Liver (tissue), 2 donors: ENCODE measurements around the gene ASB7.

ENCODE experiments used
- YY1 ChIP-seq: IDR thresholded peaks from 2 replicates; pipeline ENCODE4 v1.6.1; 2016; ENCODE audit warnings: antibody characterized with exemption, mild to moderate bottlenecking
- TF ChIP-seq, protein P1 (sequence below): fragments of 150-350 bp; IDR thresholded peaks from 2 replicates; pipeline ENCODE4 v1.5.1; 2017; ENCODE audit warnings: improper control_type of control experiment, low read depth, low read length; ENCODE audit not compliant: missing input control
- TF ChIP-seq, protein P2 (sequence below): IDR thresholded peaks from 2 replicates; pipeline ENCODE4 v1.6.1; 2016; ENCODE audit warnings: antibody characterized with exemption
- donor health status: healthy.

DNA sequence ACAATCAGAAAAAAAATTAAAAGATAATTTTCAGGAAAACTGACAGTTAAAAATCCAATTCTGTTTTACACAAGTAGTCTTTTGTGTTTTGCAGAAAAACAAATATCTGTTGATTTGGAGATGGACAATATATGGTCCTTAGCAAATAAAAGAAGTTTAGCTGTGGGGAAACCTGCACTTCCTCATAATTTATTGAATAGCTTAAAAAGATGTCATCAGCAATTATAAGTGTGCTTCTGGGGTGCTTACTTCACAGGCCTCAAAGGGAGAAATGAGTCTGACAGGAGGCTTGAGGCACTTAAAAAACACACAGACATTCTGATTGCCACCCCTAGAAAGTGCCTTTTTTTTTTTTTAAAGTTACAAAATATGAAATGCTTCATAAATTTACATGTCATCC lies 42.1 kb upstream of the ASB7 start:
- TF ChIP-seq, protein P1, sequence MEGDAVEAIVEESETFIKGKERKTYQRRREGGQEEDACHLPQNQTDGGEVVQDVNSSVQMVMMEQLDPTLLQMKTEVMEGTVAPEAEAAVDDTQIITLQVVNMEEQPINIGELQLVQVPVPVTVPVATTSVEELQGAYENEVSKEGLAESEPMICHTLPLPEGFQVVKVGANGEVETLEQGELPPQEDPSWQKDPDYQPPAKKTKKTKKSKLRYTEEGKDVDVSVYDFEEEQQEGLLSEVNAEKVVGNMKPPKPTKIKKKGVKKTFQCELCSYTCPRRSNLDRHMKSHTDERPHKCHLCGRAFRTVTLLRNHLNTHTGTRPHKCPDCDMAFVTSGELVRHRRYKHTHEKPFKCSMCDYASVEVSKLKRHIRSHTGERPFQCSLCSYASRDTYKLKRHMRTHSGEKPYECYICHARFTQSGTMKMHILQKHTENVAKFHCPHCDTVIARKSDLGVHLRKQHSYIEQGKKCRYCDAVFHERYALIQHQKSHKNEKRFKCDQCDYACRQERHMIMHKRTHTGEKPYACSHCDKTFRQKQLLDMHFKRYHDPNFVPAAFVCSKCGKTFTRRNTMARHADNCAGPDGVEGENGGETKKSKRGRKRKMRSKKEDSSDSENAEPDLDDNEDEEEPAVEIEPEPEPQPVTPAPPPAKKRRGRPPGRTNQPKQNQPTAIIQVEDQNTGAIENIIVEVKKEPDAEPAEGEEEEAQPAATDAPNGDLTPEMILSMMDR = no peak
- TF ChIP-seq, protein P2, sequence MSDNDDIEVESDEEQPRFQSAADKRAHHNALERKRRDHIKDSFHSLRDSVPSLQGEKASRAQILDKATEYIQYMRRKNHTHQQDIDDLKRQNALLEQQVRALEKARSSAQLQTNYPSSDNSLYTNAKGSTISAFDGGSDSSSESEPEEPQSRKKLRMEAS = no peak
- TF ChIP-seq YY1 = no peak
